GM12878 (cell line): ENCODE data around the gene BOLA1. TPM values are rescaled to one million over a fixed set of nuclear protein-coding genes. Genes with fewer than 3 reads are reported as not detected.

ENCODE experiments used
- BACH1 ChIP-seq: fragments of 450-650 bp; IDR thresholded peaks from 2 replicates; pipeline ENCODE4 v1.6.1; 2017; ENCODE audit warnings: mild to moderate bottlenecking, borderline replicate concordance
- CBX5 ChIP-seq: sonication (generic); IDR thresholded peaks from 2 replicates; pipeline ENCODE4 v1.6.1; 2016; ENCODE audit warnings: low read depth, moderate library complexity, mild to moderate bottlenecking, inconsistent platforms
- CHD4 ChIP-seq: fragments of 200-600 bp; sonication (generic); IDR thresholded peaks from 2 replicates; pipeline ENCODE4 v1.6.1; 2016; ENCODE audit warnings: mild to moderate bottlenecking
- HSF1 ChIP-seq: fragments of 150-350 bp; IDR thresholded peaks from 2 replicates; pipeline ENCODE4 v1.6.1; 2014; ENCODE audit warnings: mild to moderate bottlenecking, low read depth, low read length
- IKZF1 ChIP-seq: fragments of 450-650 bp; conservative IDR thresholded peaks from 2 replicates; pipeline ENCODE4 v1.6.1; 2017; ENCODE audit warnings: antibody characterized with exemption, mild to moderate bottlenecking
- JUND ChIP-seq: IDR thresholded peaks from 2 replicates; pipeline ENCODE4 v1.6.1; 2012; ENCODE audit warnings: low read depth, mild to moderate bottlenecking, low read length, improper control_type of control experiment, moderate library complexity
- NFYA ChIP-seq: IDR thresholded peaks from 2 replicates; pipeline ENCODE4 v1.6.1; 2011; ENCODE audit warnings: low read depth, mild to moderate bottlenecking, low read length, improper control_type of control experiment, borderline replicate concordance
- PML ChIP-seq: IDR thresholded peaks from 2 replicates; pipeline ENCODE4 v1.6.1; 2012; ENCODE audit warnings: low read length, inconsistent platforms
- RAD51 ChIP-seq: fragments of 450-650 bp; IDR thresholded peaks from 2 replicates; pipeline ENCODE4 v1.6.1; 2016; ENCODE audit warnings: moderate library complexity, mild to moderate bottlenecking, inconsistent platforms
- REST ChIP-seq: IDR thresholded peaks from 2 replicates; pipeline ENCODE4 v1.6.1; 2012; ENCODE audit warnings: mild to moderate bottlenecking, low read depth, low read length
- ZBTB11 ChIP-seq: fragments of 450-650 bp; formaldehyde crosslinking; IDR thresholded peaks from 2 replicates; pipeline ENCODE4 v1.5.0; 2022; ENCODE audit warnings: mild to moderate bottlenecking, missing genetic modification characterization
- ZBTB40 ChIP-seq: fragments of 450-650 bp; IDR thresholded peaks from 2 replicates; pipeline ENCODE4 v1.6.1; 2016; ENCODE audit warnings: mild to moderate bottlenecking, moderate library complexity, borderline replicate concordance
- ZNF622 ChIP-seq: fragments of 450-650 bp; IDR thresholded peaks from 2 replicates; pipeline ENCODE4 v1.6.1; 2017; ENCODE audit warnings: mild to moderate bottlenecking, inconsistent platforms
- polyA plus RNA-seq, 11 experiments: library from polyadenylated mRNA; depleted of rRNA in 4 of 11; unstranded in 6 of 11; stranded (reverse) in 5 of 11; fragments of >200 nt; fragmentation: Nextera tagmentation in 4 of 11; fragmentation: Illumina TruSeq in 1 of 11; extraction: Ambion mirVana in 4 of 11; extraction: Trizol in 1 of 11; gene quantifications; 1 replicate in 1 of 11; 2 replicates in 10 of 11; pipeline versions ENCODE4 v1.2.1 to v1.2.3, GENCODE V29; 2011 to 2016; ENCODE audit warnings: inconsistent platforms in 2 of 11, missing spikeins in 2 of 11, low read depth in 1 of 11
- total RNA-seq, 4 experiments: library from RNA; depleted of rRNA in 3 of 4; stranded (reverse); fragments of >200 nt in 3 of 4; fragmentation: Illumina TruSeq in 1 of 4; extraction: Trizol in 1 of 4; gene quantifications; 2 replicates each; pipeline versions ENCODE4 v1.2.1 to v1.2.3, GENCODE V29; 2013 to 2021
- TF ChIP-seq, protein P1 (sequence below): fragments of 450-650 bp; IDR thresholded peaks from 2 replicates; pipeline ENCODE4 v1.6.1; 2017; ENCODE audit warnings: low read depth, mild to moderate bottlenecking, moderate library complexity

Gene BOLA1
- total and polyA plus RNA-seq, 10 of the 15 experiments (the other 5 are each of a cell fraction or from before 2014, with no cell fraction given) = 0.74 to 18.7 (median 11.3) TPM

DNA sequence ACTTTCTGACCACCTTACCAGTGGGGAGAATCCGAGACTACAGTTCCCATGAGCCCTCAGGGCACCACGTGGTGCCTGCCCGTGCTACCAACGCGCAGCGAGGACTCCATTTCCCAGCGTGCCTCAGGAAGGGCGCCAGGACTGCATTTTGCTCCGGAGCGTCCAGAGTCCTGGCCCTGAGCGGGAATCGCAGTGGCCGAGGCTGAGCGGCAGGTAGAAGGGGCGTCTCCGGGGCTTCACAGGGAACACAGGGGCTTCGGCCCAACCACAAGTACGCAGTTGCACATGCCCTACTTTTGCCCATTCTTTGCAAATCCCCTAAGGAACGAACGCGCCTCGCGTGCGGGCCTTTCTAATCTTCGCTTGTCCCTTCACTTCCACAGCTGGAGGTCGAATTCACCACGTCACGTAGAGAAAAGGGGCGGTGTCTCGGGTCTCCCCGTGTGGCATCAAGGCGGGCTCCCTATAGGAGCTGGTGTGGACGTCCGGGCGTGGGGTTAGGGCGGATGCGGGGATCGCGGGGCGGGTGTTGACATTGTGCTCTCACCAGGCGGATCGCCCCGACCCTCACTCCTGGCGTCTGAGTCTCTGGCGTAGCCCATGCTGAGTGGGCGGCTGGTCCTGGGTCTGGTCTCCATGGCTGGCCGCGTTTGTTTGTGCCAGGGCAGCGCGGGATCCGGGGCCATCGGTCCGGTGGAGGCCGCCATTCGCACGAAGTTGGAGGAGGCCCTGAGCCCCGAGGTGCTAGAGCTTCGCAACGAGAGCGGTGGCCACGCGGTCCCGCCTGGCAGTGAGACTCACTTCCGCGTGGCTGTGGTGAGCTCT lies at the start of gene BOLA1 (continued):
- TF ChIP-seq REST (no peak), JUND (no peak), CBX5 (no peak), RAD51 (peak; percentile 97), CHD4 (no peak), ZBTB40 (peak; percentile 72; the same call in 1 of the 2 replicates), ZBTB11 (CRISPR knock-in tag) (no peak), ZNF622 (no peak), IKZF1 (peak; percentile 99), BACH1 (no peak), HSF1 (no peak), NFYA (no peak), PML (no peak)
- TF ChIP-seq, protein P1, sequence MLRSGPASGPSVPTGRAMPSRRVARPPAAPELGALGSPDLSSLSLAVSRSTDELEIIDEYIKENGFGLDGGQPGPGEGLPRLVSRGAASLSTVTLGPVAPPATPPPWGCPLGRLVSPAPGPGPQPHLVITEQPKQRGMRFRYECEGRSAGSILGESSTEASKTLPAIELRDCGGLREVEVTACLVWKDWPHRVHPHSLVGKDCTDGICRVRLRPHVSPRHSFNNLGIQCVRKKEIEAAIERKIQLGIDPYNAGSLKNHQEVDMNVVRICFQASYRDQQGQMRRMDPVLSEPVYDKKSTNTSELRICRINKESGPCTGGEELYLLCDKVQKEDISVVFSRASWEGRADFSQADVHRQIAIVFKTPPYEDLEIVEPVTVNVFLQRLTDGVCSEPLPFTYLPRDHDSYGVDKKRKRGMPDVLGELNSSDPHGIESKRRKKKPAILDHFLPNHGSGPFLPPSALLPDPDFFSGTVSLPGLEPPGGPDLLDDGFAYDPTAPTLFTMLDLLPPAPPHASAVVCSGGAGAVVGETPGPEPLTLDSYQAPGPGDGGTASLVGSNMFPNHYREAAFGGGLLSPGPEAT = peak; percentile 75
